H1 (cell line): Measurements from ENCODE around the gene UGGT1. TPM values are rescaled to one million over a fixed set of nuclear protein-coding genes. Genes with fewer than 3 reads are reported as not detected.

Experiments used
- CTCF ChIA-PET: fragments of 300-600 bp; sonication (Branson Sonifier 250); formaldehyde crosslinking; loops from one replicate; lab custom pipeline; 2021; ENCODE audit not compliant: partially characterized antibody; lab: Charles Lee
- POLR2A ChIA-PET: fragments of 300-600 bp; sonication (Branson Sonifier 250); formaldehyde crosslinking; loops from one replicate; lab custom pipeline; 2021; ENCODE audit warnings: inconsistent platforms; ENCODE audit not compliant: partially characterized antibody; lab: Charles Lee
- DNase-seq, 2 experiments: peaks; one replicate each; pipeline versions ENCODE4 v3.0.0 to v3.0.0-alpha.2; 2010 to 2022; ENCODE audit warnings: low spot score in 2 of 2, low read depth in 1 of 2, mixed read lengths in 1 of 2
- FAIRE-seq: peaks from 2 replicates; lab custom pipeline; 2011; peaks lifted over from hg19 to GRCh38; lab: Jason Lieb, UNC
- H2AFZ ChIP-seq: 2 replicates; pipeline ENCODE4 v1.8.1; 2012; ENCODE audit warnings: low read length, inconsistent platforms
- H2AK5ac ChIP-seq: 2 replicates; pipeline ENCODE4 v1.6.1; 2013; ENCODE audit warnings: low read depth, low read length
- H2BK120ac ChIP-seq: replicated peaks from 2 replicates; pipeline ENCODE3; 2013; ENCODE audit warnings: low read depth, low read length, inconsistent platforms
- H2BK12ac ChIP-seq: 2 replicates; pipeline ENCODE4 v1.6.1; 2013; ENCODE audit warnings: low read depth, low read length
- H2BK15ac ChIP-seq: 2 replicates; pipeline ENCODE4 v1.6.1; 2013; ENCODE audit warnings: low read length
- H2BK20ac ChIP-seq: 2 replicates; pipeline ENCODE4 v1.6.1; 2013; ENCODE audit warnings: low read length
- H2BK5ac ChIP-seq: 2 replicates; pipeline ENCODE4 v1.6.1; 2013; ENCODE audit warnings: low read depth, low read length
- H3K14ac ChIP-seq: 2 replicates; pipeline ENCODE4 v1.6.1; 2013; ENCODE audit warnings: inconsistent platforms; ENCODE audit not compliant: insufficient read length
- H3K18ac ChIP-seq: 2 replicates; pipeline ENCODE4 v1.6.1; 2013; ENCODE audit warnings: low read length; ENCODE audit errors: extremely low read depth
- H3K23ac ChIP-seq: 2 replicates; pipeline ENCODE4 v1.6.1; 2013; ENCODE audit warnings: inconsistent platforms; ENCODE audit not compliant: insufficient read length
- H3K23me2 ChIP-seq: 2 replicates; pipeline ENCODE4 v1.6.1; 2013; ENCODE audit warnings: low read depth, low read length
- H3K27ac ChIP-seq: 2 replicates; pipeline ENCODE4 v1.6.1; 2011; ENCODE audit warnings: low read depth, low read length, inconsistent platforms
- H3K27me3 ChIP-seq, 4 experiments: replicated peaks in 1 of 4; 1 replicate in 1 of 4; 2 replicates in 3 of 4; pipeline versions ENCODE4 v1.6.1 to v1.8.1; 2011 to 2013; ENCODE audit warnings: low read length in 3 of 4, mild to moderate bottlenecking in 3 of 4, inconsistent platforms in 2 of 4, mixed read lengths in 2 of 4, moderate library complexity in 1 of 4; ENCODE audit not compliant: control insufficient read depth in 3 of 4, insufficient read depth in 3 of 4; ENCODE audit errors: extremely low read depth in 1 of 4
- H3K36me3 ChIP-seq, 4 experiments: 2 replicates each; pipeline versions ENCODE4 v1.6.1 to v1.8.1; 2011 to 2013; ENCODE audit warnings: mild to moderate bottlenecking in 4 of 4, low read length in 3 of 4, moderate library complexity in 2 of 4, control low read depth in 1 of 4, inconsistent platforms in 1 of 4; ENCODE audit not compliant: insufficient read depth in 4 of 4, control insufficient read depth in 2 of 4
- H3K4ac ChIP-seq: replicated peaks from 2 replicates; pipeline ENCODE3; 2013; ENCODE audit warnings: low read length, low read depth, mixed read lengths, inconsistent platforms; ENCODE audit not compliant: insufficient read length
- H3K4me1 ChIP-seq, 4 experiments: replicated peaks in 1 of 4; 1 replicate in 1 of 4; 2 replicates in 3 of 4; pipeline versions ENCODE4 v1.6.1 to v1.8.1; 2011 to 2013; ENCODE audit warnings: low read length in 3 of 4, inconsistent platforms in 2 of 4, mixed read lengths in 1 of 4; ENCODE audit not compliant: insufficient read depth in 4 of 4, control insufficient read depth in 3 of 4
- H3K4me2 ChIP-seq, 2 experiments: 2 replicates each; pipeline versions ENCODE4 v1.6.1 to v1.8.1; 2011 to 2013; ENCODE audit warnings: low read depth in 2 of 2, low read length in 2 of 2, control low read depth in 1 of 2, inconsistent platforms in 1 of 2, mild to moderate bottlenecking in 1 of 2; ENCODE audit not compliant: insufficient read depth in 1 of 2
- H3K4me3 ChIP-seq, 4 experiments: fragments of 200-600, 300-600 bp in 1 of 4; sonication (generic), shearing (Covaris generic), sonication (Bioruptor Twin) in 1 of 4; 2 replicates each; pipeline versions ENCODE4 v1.5.1 to v1.8.1; 2011 to 2016; ENCODE audit warnings: low read length in 4 of 4, low read depth in 3 of 4, control low read depth in 2 of 4, inconsistent platforms in 2 of 4, mild to moderate bottlenecking in 2 of 4, mixed read lengths in 1 of 4, moderate library complexity in 1 of 4; ENCODE audit not compliant: insufficient read depth in 2 of 4; ENCODE audit errors: extremely low read depth in 1 of 4
- H3K56ac ChIP-seq: replicated peaks from 2 replicates; pipeline ENCODE3; 2013; ENCODE audit warnings: low read depth, mild to moderate bottlenecking, mixed read lengths, low read length, inconsistent platforms; ENCODE audit not compliant: insufficient read length
- H3K79me1 ChIP-seq: 2 replicates; pipeline ENCODE4 v1.6.1; 2013; ENCODE audit warnings: low read depth, low read length, control low read depth
- H3K79me2 ChIP-seq, 2 experiments: 2 replicates each; pipeline versions ENCODE4 v1.6.1 to v1.8.1; 2012 to 2013; ENCODE audit warnings: low read length in 2 of 2, mild to moderate bottlenecking in 2 of 2, inconsistent platforms in 1 of 2; ENCODE audit not compliant: insufficient read depth in 2 of 2, control insufficient read depth in 1 of 2
- H3K9ac ChIP-seq, 4 experiments: replicated peaks in 1 of 4; 1 replicate in 1 of 4; 2 replicates in 3 of 4; pipeline versions ENCODE4 v1.6.1 to v1.8.1; 2011 to 2013; ENCODE audit warnings: low read depth in 3 of 4, low read length in 3 of 4, control low read depth in 2 of 4, mild to moderate bottlenecking in 2 of 4, moderate library complexity in 2 of 4, inconsistent platforms in 1 of 4; ENCODE audit errors: extremely low read depth in 1 of 4
- H3K9me3 ChIP-seq, 2 experiments: 2 replicates each; pipeline versions ENCODE4 v1.6.1 to v1.8.1; 2012 to 2013; ENCODE audit warnings: mild to moderate bottlenecking in 2 of 2, moderate library complexity in 2 of 2, control low read depth in 1 of 2, inconsistent platforms in 1 of 2, low read depth in 1 of 2, low read length in 1 of 2, mixed read lengths in 1 of 2; ENCODE audit not compliant: insufficient read depth in 2 of 2
- H4K20me1 ChIP-seq, 2 experiments: replicated peaks in 1 of 2; 2 replicates each; pipeline versions ENCODE3 to v1.8.1; 2011 to 2013; ENCODE audit warnings: inconsistent platforms in 2 of 2, low read length in 2 of 2, mild to moderate bottlenecking in 1 of 2; ENCODE audit not compliant: insufficient read depth in 2 of 2, control insufficient read depth in 1 of 2
- H4K5ac ChIP-seq: 2 replicates; pipeline ENCODE4 v1.6.1; 2013; ENCODE audit warnings: low read length, low read depth, mixed read lengths, inconsistent platforms; ENCODE audit not compliant: insufficient read length
- H4K8ac ChIP-seq: 2 replicates; pipeline ENCODE4 v1.8.0; 2013; ENCODE audit warnings: mild to moderate bottlenecking, moderate library complexity, low read length, inconsistent platforms; ENCODE audit not compliant: insufficient read depth; ENCODE audit errors: extremely low read depth
- H4K91ac ChIP-seq: replicated peaks from 2 replicates; pipeline ENCODE3; 2013; ENCODE audit warnings: low read length, mixed read lengths, inconsistent platforms; ENCODE audit not compliant: insufficient read length
- ASH2L ChIP-seq: fragments of 200-600, 300-600 bp; sonication (generic); IDR thresholded peaks from one replicate; pipeline ENCODE4 v1.7.1; 2017; ENCODE audit warnings: low read length
- BCL11A ChIP-seq, 2 experiments: IDR thresholded peaks; one replicate each; pipeline ENCODE4 v1.6.1; 2011; ENCODE audit warnings: low read depth in 2 of 2, low read length in 2 of 2, mild to moderate bottlenecking in 2 of 2
- CBX5 ChIP-seq: fragments of 300-800, 300-1000 bp; sonication (generic); IDR thresholded peaks from 2 replicates; pipeline ENCODE4 v1.7.1; 2016; ENCODE audit warnings: antibody characterized with exemption, low read length, low read depth
- CBX8 ChIP-seq: fragments of 300-800, 300-1000 bp; sonication (generic); IDR thresholded peaks from 2 replicates; pipeline ENCODE4 v1.7.1; 2016; ENCODE audit warnings: low read depth, low read length, borderline replicate concordance
- GABPA ChIP-seq: IDR thresholded peaks from 2 replicates; pipeline ENCODE4 v1.6.1; 2011; ENCODE audit warnings: mild to moderate bottlenecking, low read length, moderate library complexity, borderline replicate concordance; ENCODE audit not compliant: insufficient read depth
- JUND ChIP-seq: IDR thresholded peaks from 2 replicates; pipeline ENCODE4 v1.6.1; 2011; ENCODE audit warnings: mild to moderate bottlenecking, improper control_type of control experiment, low read length
- KDM5A ChIP-seq: fragments of 200-600 bp; IDR thresholded peaks from 2 replicates; pipeline ENCODE4 v1.7.1; 2012; ENCODE audit warnings: mild to moderate bottlenecking, low read length, inconsistent platforms, mixed read lengths
- MAFK ChIP-seq: IDR thresholded peaks from 2 replicates; pipeline ENCODE4 v1.6.1; 2012; ENCODE audit warnings: low read depth, mild to moderate bottlenecking, improper control_type of control experiment, low read length
- PHF8 ChIP-seq: fragments of 200-600 bp; sonication (generic); conservative IDR thresholded peaks from 2 replicates; pipeline ENCODE4 v1.7.1; 2012; ENCODE audit warnings: low read depth, mild to moderate bottlenecking, inconsistent platforms, low read length, moderate library complexity
- SIN3A ChIP-seq, 2 experiments: IDR thresholded peaks in 1 of 2; conservative IDR thresholded peaks in 1 of 2; 2 replicates each; pipeline ENCODE4 v1.6.1; 2011 to 2012; ENCODE audit warnings: low read length in 2 of 2, improper control_type of control experiment in 1 of 2, low read depth in 1 of 2, mild to moderate bottlenecking in 1 of 2
- SP4 ChIP-seq: IDR thresholded peaks from 2 replicates; pipeline ENCODE4 v1.6.1; 2012; ENCODE audit warnings: low read length, inconsistent platforms
- TAF7 ChIP-seq: optimal IDR thresholded peaks from 2 replicates; pipeline ENCODE3; 2011; ENCODE audit warnings: low read depth, mild to moderate bottlenecking, inconsistent platforms, low read length, moderate library complexity, borderline replicate concordance
- WGBS, 2 experiments: shearing (Covaris generic) in 1 of 2; methylation state at CpG; one replicate each; pipeline versions ENCODE4 v1.1.6 to v1.1.7; 2013 to 2015; ENCODE audit warnings: low lambda C conversion rate in 2 of 2, mixed read lengths in 2 of 2, inconsistent platforms in 1 of 2, low coverage in 1 of 2, missing lambda C conversion rate in 1 of 2; ENCODE audit not compliant: insufficient replicate concordance in 2 of 2, insufficient coverage in 1 of 2, insufficient read length in 1 of 2; ENCODE audit errors: extremely low coverage in 1 of 2, missing lambda C conversion rate in 1 of 2; 5-methylcytosine and 5-hydroxymethylcytosine counted together
- polyA plus RNA-seq, 7 experiments: library from polyadenylated mRNA; depleted of rRNA in 3 of 7; stranded (reverse) in 5 of 7; unstranded in 2 of 7; fragments of >200 nt in 5 of 7; fragments of 200-250 nt in 2 of 7; gene quantifications; 1 replicate in 5 of 7; 2 replicates in 1 of 7; 4 replicates in 1 of 7; pipeline versions ENCODE4 v1.2.1 to v1.2.3, GENCODE V29; 2011 to 2013; ENCODE audit warnings: missing spikeins in 2 of 7, mixed read lengths in 2 of 7
- total RNA-seq: library from RNA; stranded (reverse); fragmentation: NEBNext Ultra II Directional; extraction: Animal tissue kit (Norgen Biotek cat#: 25700); gene quantifications from 2 replicates; pipeline ENCODE4 v1.2.1, GENCODE V29; 2021
- TF ChIP-seq, protein P1 (sequence below): IDR thresholded peaks from 2 replicates; pipeline ENCODE4 v1.6.1; 2011; ENCODE audit warnings: low read depth, mild to moderate bottlenecking, low read length; ENCODE audit not compliant: insufficient read depth

Gene UGGT1
- total and polyA plus RNA-seq, 2 of the 8 experiments (the other 6 are each of a cell fraction or from before 2014, with no cell fraction given) = 14.9 to 57.3 TPM

DNA sequence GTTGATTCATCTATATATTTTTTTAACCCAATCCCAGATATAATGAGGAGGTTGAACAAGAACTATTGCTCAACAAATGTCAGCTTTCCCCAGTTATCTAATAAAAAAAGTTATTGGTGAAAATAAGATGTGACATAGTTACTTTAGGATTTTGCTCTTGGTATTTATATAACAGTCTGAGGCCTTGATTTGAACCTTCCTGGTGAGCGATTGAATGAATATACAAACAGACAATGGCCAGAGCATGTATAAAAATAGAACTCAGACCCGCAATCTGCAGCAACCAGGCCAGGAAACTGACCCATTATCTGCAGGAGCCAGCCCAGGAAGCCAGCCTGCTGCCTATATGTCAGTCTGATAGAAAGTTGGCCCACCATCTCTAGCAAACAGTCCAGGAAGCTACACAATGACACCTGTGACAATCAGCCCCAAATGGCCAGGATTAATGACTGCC is 146.1 kb downstream of the UGGT1 start:
- H3K4me1 ChIP-seq = peaks cover 0 to 3% (median 0%) of the 10 kb centered on the region in 4 experiments; a peak in 2 of 7 replicates
- H3K9me3 ChIP-seq = no peaks in the 10 kb centered on the region
- H3K27me3 ChIP-seq = peaks cover 0 to 11% (median 8%) of the 10 kb centered on the region in 4 experiments; a peak in 5 of 7 replicates
- H3K23ac ChIP-seq = no peak overlapping the region
- peaks cover 10% of the 10 kb centered on the region; the same call in 1 of the 2 replicates for H3K23me2 ChIP-seq
- H3K14ac ChIP-seq = no peak overlapping the region
- no peaks in the 10 kb centered on the region for H3K79me2 ChIP-seq
- H3K9ac ChIP-seq = no peak overlapping the region
- H3K79me1 ChIP-seq = no peaks in the 10 kb centered on the region
- no peak overlapping the region for H3K27ac ChIP-seq
- H4K5ac ChIP-seq = no peak overlapping the region
- H2BK15ac ChIP-seq = no peak overlapping the region
- FAIRE-seq = no peak
- H2BK120ac ChIP-seq = no peak overlapping the region
- no peak overlapping the region for H2AK5ac ChIP-seq
- H4K8ac ChIP-seq = no peak overlapping the region
- no peak overlapping the region for H2BK12ac ChIP-seq
- ChIA-PET POLR2A (no interaction called here), CTCF (interaction anchor here (0.8 to 1.5 kb wide), 4 partner anchors 13 to 72 kb away, joined by 3 to 4 read pairs (median 3); no protein-coding TSS in a partner anchor)
- H3K36me3 ChIP-seq = no peaks in the 10 kb centered on the region
- H2BK20ac ChIP-seq = no peak overlapping the region
- no peak overlapping the region for H2AFZ ChIP-seq
- no peak overlapping the region for H4K91ac ChIP-seq
- H3K18ac ChIP-seq = no peak overlapping the region
- TF ChIP-seq KDM5A (no peak), CBX8 (no peak), SP4 (no peak), PHF8 (no peak), GABPA (no peak), JUND (no peak), BCL11A (IDR thresholded peaks at IDR 0.05; ENCODE audit: low read depth in 2 of 2, low read length in 2 of 2) (no peak), SIN3A (conservative IDR thresholded peaks at IDR 0.05 in 1 of 2, IDR thresholded peaks at IDR 0.05 in 1 of 2; ENCODE audit: low read depth in 1 of 2, low read length in 2 of 2) (no peak), ASH2L (no peak), CBX5 (no peak), TAF7 (no peak), MAFK (no peak)
- TF ChIP-seq, protein P1, sequence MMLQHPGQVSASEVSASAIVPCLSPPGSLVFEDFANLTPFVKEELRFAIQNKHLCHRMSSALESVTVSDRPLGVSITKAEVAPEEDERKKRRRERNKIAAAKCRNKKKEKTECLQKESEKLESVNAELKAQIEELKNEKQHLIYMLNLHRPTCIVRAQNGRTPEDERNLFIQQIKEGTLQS = no peak
- no peak overlapping the region for H2BK5ac ChIP-seq
- no peak overlapping the region for H3K56ac ChIP-seq
- no peaks in the 10 kb centered on the region for H4K20me1 ChIP-seq
- no peak overlapping the region for H3K4me2 ChIP-seq
- H3K4ac ChIP-seq = no peak overlapping the region
- DNase-seq = no peak
- WGBS, 2 experiments = 83% methylated on average over 2 of the region's 2 CpGs; no CpG with 5 or more reads in 1 of the 2 experiments
- H3K4me3 ChIP-seq = no peak overlapping the region
